ENCODE results near the gene ZNF562.

- TF ChIP-seq CTCF (IDR thresholded peaks at IDR 0.05) (peak in 1 of 6 experiments; percentile 33), POLR2A (IDR thresholded peaks at IDR 0.05) (no peak)
Observed at GRCh38 chr19:9721861-9722260, 47.0 kb upstream of the ZNF562 start.
